Endothelial cell of umbilical vein (primary cell): Measurements from ENCODE around the gene TTC3. TPM values are rescaled to one million over a fixed set of nuclear protein-coding genes. Genes with fewer than 3 reads are reported as not detected.
"Not testable (repeated sequence)": the region's sequence is repeated elsewhere in the genome, so short reads cannot be mapped to it uniquely, and the experiment has no call there.

Experiments used
- BruUV-seq: library from RNA; stranded (reverse); fragments of 400-500 nt; replicated peaks from 2 replicates; lab custom pipeline; 2021; lab: Mats Ljungman, UMichigan
- CTCF ChIA-PET: fragments of 300-600, 350-600 bp; sonication (Branson Sonifier 250); formaldehyde crosslinking; loops from one replicate; lab custom pipeline; 2021; ENCODE audit warnings: antibody characterized with exemption, inconsistent platforms; lab: Charles Lee
- POLR2A ChIA-PET: fragments of 300-600, 350-600 bp; sonication (Branson Sonifier 250); formaldehyde crosslinking; loops from one replicate; lab custom pipeline; 2021; ENCODE audit warnings: antibody characterized with exemption, inconsistent platforms; lab: Charles Lee
- DNase-seq: peaks from one replicate; pipeline ENCODE4 v3.0.0-alpha.2; 2011; ENCODE audit warnings: low read depth, low spot score
- FAIRE-seq: peaks from 2 replicates; lab custom pipeline; 2011; peaks lifted over from hg19 to GRCh38; lab: Jason Lieb, UNC
- H2AFZ ChIP-seq: 2 replicates; pipeline ENCODE4 v1.6.0; 2012; ENCODE audit warnings: low read depth, low read length, control low read depth, inconsistent platforms
- H3K27ac ChIP-seq: 2 replicates; pipeline ENCODE4 v1.5.1; 2011; ENCODE audit warnings: low read depth, mild to moderate bottlenecking, control low read depth, low read length, moderate library complexity; ENCODE audit not compliant: insufficient read depth
- H3K27me3 ChIP-seq, 2 experiments: 2 replicates each; pipeline versions ENCODE4 v1.6.0 to v1.6.1; 2011; ENCODE audit warnings: low read length in 2 of 2, mixed read lengths in 1 of 2; ENCODE audit not compliant: control insufficient read depth in 2 of 2, insufficient read depth in 2 of 2
- H3K36me3 ChIP-seq, 2 experiments: 2 replicates in 1 of 2; 3 replicates in 1 of 2; pipeline ENCODE4 v1.5.1; 2011; ENCODE audit warnings: low read length in 2 of 2, mild to moderate bottlenecking in 1 of 2, moderate library complexity in 1 of 2; ENCODE audit not compliant: control insufficient read depth in 2 of 2, insufficient read depth in 2 of 2; ENCODE audit errors: extremely low read depth in 1 of 2
- H3K4me1 ChIP-seq: 3 replicates; pipeline ENCODE4 v1.5.1; 2011; ENCODE audit warnings: mild to moderate bottlenecking, low read length; ENCODE audit not compliant: control insufficient read depth, insufficient read depth; ENCODE audit errors: extremely low read depth
- H3K4me2 ChIP-seq: 2 replicates; pipeline ENCODE4 v1.6.1; 2011; ENCODE audit warnings: low read length, control low read depth, mixed read lengths; ENCODE audit not compliant: insufficient read depth
- H3K4me3 ChIP-seq, 3 experiments: fragments of 200-600 bp in 1 of 3; sonication (generic), shearing (Covaris generic) in 1 of 3; replicated peaks in 1 of 3; 2 replicates each; pipeline ENCODE4 v1.5.1; 2011 to 2016; ENCODE audit warnings: control low read depth in 3 of 3, low read length in 3 of 3, mild to moderate bottlenecking in 2 of 3, inconsistent platforms in 1 of 3, low read depth in 1 of 3, moderate library complexity in 1 of 3; ENCODE audit not compliant: insufficient read depth in 1 of 3
- H3K79me2 ChIP-seq: 2 replicates; pipeline ENCODE4 v1.6.0; 2012; ENCODE audit warnings: low read length, inconsistent platforms; ENCODE audit not compliant: control insufficient read depth, insufficient read depth
- H3K9ac ChIP-seq: replicated peaks from 2 replicates; pipeline ENCODE3; 2011; ENCODE audit warnings: low read length, control low read depth; ENCODE audit not compliant: insufficient read depth; ENCODE audit errors: extremely low read depth
- H3K9me1 ChIP-seq: replicated peaks from 3 replicates; pipeline ENCODE4 v1.6.0; 2011; ENCODE audit warnings: mild to moderate bottlenecking, low read length; ENCODE audit not compliant: control insufficient read depth, insufficient read depth; ENCODE audit errors: extremely low read depth
- H3K9me3 ChIP-seq: replicated peaks from 2 replicates; pipeline ENCODE4 v1.5.1; 2012; ENCODE audit warnings: low read length, inconsistent platforms; ENCODE audit not compliant: control insufficient read depth, insufficient read depth
- H4K20me1 ChIP-seq: replicated peaks from 2 replicates; pipeline ENCODE3; 2011; ENCODE audit warnings: mild to moderate bottlenecking, low read length; ENCODE audit not compliant: control insufficient read depth, insufficient read depth; ENCODE audit errors: extremely low read depth
- EZH2 ChIP-seq: IDR thresholded peaks from 2 replicates; pipeline ENCODE4 v1.6.1; 2012; ENCODE audit warnings: borderline replicate concordance, low read depth, mild to moderate bottlenecking, moderate library complexity, low read length, inconsistent platforms; ENCODE audit not compliant: severe bottlenecking
- FOS ChIP-seq: IDR thresholded peaks from 2 replicates; pipeline ENCODE4 v1.6.1; 2011; ENCODE audit warnings: mild to moderate bottlenecking, low read length, moderate library complexity, borderline replicate concordance; ENCODE audit not compliant: insufficient read depth
- JUN ChIP-seq: IDR thresholded peaks from 2 replicates; pipeline ENCODE4 v1.6.1; 2011; ENCODE audit warnings: borderline replicate concordance, low read depth; ENCODE audit not compliant: insufficient read length, insufficient read depth
- MYC ChIP-seq: IDR thresholded peaks from one replicate; pipeline ENCODE4 v1.6.1; 2011; ENCODE audit warnings: mild to moderate bottlenecking, low read depth, low read length
- POLR2A ChIP-seq: IDR thresholded peaks from 2 replicates; pipeline ENCODE4 v1.6.1; 2012; ENCODE audit warnings: low read depth, mild to moderate bottlenecking, control low read depth, low read length
- POLR2AphosphoS5 ChIP-seq: IDR thresholded peaks from 2 replicates; pipeline ENCODE4 v1.6.1; 2012; ENCODE audit warnings: low read depth, mild to moderate bottlenecking, control low read depth, low read length, moderate library complexity; ENCODE audit not compliant: insufficient read depth
- dilution Hi-C: fragments of 300-500 bp; cut with MboI; formaldehyde crosslinking; loops from one replicate; pipeline ENCODE4 v1.15.0; 2019; ENCODE audit warnings: low sequenced_read_pairs; ENCODE audit not compliant: extremely low pct_ligation_motif_present
- intact Hi-C: fragments of 100-400 bp; cut with micrococcal nuclease; formaldehyde crosslinking; loops from one replicate; pipeline ENCODE4 v1.10.0; 2022
- polyA plus RNA-seq, 4 experiments: library from polyadenylated mRNA; depleted of rRNA in 3 of 4; stranded (reverse) in 3 of 4; unstranded in 1 of 4; fragments of >200 nt; gene quantifications; 2 replicates each; pipeline versions ENCODE4 v1.2.1 to v1.2.3, GENCODE V29; 2011 to 2012; ENCODE audit warnings: missing spikeins in 1 of 4
- total RNA-seq: library from RNA; stranded (reverse); gene quantifications from 2 replicates; pipeline ENCODE4 v1.2.3, GENCODE V29; 2021

TTC3 gene
- total and polyA plus RNA-seq, 2 donors (not counting 3 experiments of a cell fraction or from before 2014, with no cell fraction given), result 26.2 to 113 TPM

DNA sequence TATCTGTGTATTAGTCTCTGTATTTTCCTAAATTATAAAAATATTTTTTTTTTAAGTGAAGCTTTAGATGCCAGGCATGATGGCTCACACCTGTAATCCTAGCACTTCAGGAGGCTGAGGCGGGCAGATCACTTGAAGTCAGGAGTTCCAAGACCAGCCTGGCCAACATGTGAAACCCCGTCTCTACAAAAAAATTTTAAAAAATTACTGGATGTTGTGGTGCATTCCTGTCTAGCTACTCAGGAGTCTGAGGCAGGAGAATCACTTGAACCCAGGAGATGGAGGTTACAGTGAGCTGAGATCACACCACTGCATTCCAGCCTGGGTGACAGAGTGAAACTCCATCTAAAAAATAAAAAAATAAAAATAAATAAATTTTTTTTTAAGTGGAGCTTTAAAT, 43.4 kb downstream of the TTC3 start:
- H3K4me3 ChIP-seq, POLR2A ChIA-PET, dilution Hi-C loops, H3K9me1 ChIP-seq, FAIRE-seq, H3K79me2 ChIP-seq, BruUV-seq, H3K36me3 ChIP-seq, H4K20me1 ChIP-seq, H3K27me3 ChIP-seq, H2AFZ ChIP-seq, H3K27ac ChIP-seq, DNase-seq, intact Hi-C loops, H3K9ac ChIP-seq, H3K9me3 ChIP-seq, H3K4me1 ChIP-seq, H3K4me2 ChIP-seq: not testable (repeated sequence)
- CTCF ChIA-PET, result interaction anchor here (0.9 to 1.1 kb wide), 2 partner anchors 18 to 29 kb away, joined by 3 to 4 read pairs; no protein-coding TSS in a partner anchor

DNA sequence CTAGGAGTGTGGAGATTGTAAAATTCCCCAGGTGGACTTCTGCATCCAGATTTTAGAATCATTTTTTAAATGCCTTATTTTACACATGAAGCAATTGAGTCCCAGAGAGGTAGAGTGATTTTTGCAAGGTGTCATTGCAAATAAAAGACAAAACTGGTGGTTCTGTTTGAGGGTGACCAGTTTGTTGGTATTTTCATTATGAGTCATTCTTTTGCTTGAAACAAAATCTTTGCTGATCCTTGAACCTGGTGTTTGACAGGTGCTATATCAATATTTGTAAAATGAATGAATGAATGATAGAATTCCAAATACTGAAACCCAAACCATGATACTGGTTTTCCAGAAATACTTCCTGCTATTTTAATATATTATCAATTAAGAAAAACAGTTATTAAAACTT, 44.1 kb downstream of the TTC3 start:
- no peaks in the 10 kb centered on the region for H3K4me1 ChIP-seq
- ChIA-PET CTCF (no interaction called here), POLR2A (no interaction called here)
- no peak for TF ChIP-seq POLR2A
- TF ChIP-seq EZH2, result no peak
- TF ChIP-seq POLR2AphosphoS5, result no peak
- no peak for TF ChIP-seq JUN
- TF ChIP-seq MYC, result no peak
- TF ChIP-seq FOS, result no peak
- no peaks in the 10 kb centered on the region for H3K9me1 ChIP-seq
- H3K79me2 ChIP-seq, result no peaks in the 10 kb centered on the region
- H3K4me2 ChIP-seq, result no peak overlapping the region
- H2AFZ ChIP-seq, result no peak overlapping the region
- no peaks in the 10 kb centered on the region for H3K9me3 ChIP-seq
- DNase-seq (no peak), FAIRE-seq (no peak)
- no peak overlapping the region for H3K27ac ChIP-seq
- dilution Hi-C loops, result no loop called here
- no TSS peak for BruUV-seq
- no peak overlapping the region for H3K9ac ChIP-seq
- no peaks in the 10 kb centered on the region for H4K20me1 ChIP-seq
- intact Hi-C loops, result no loop called here
- H3K4me3 ChIP-seq, result no peak overlapping the region
- no peaks in the 10 kb centered on the region for H3K27me3 ChIP-seq
- no peaks in the 10 kb centered on the region for H3K36me3 ChIP-seq
